Endometrial microvascular endothelial cells (primary cell): ENCODE data around the gene CTIF. TPM values are rescaled to one million over a fixed set of nuclear protein-coding genes. Genes with fewer than 3 reads are reported as not detected.

Experiments
- in situ Hi-C: cut with HindIII; loops from 2 replicates; pipeline ENCODE4 v1.10.0; 2017; ENCODE audit warnings: low sequenced_read_pairs, low pct_unique_long_range_greater_than_20kb; ENCODE audit errors: inconsistent ontology term
- total RNA-seq: library from RNA; depleted of rRNA; stranded (reverse); fragments of >200 nt; gene quantifications from one replicate; pipeline ENCODE4 v1.2.3, GENCODE V29; 2015; ENCODE audit errors: inconsistent ontology term

Gene CTIF
- total RNA-seq, 1 donor from 2014 or later: 13.2 TPM

GRCh38 chr18:48669180-48669675 is 130.4 kb downstream of the CTIF start:
- in situ Hi-C loops: no loop called here

GRCh38 chr18:48669991-48670750 is 131.3 kb downstream of the CTIF start:
- in situ Hi-C loops: no loop called here

GRCh38 chr18:48670751-48671560 is 132.1 kb downstream of the CTIF start:
- in situ Hi-C loops: no loop called here

- in situ Hi-C loops: no loop called here
Observed at GRCh38 chr18:48671561-48671945, 132.7 kb downstream of the CTIF start.

GRCh38 chr18:48672671-48673340 is 134.0 kb downstream of the CTIF start:
- in situ Hi-C loops: no loop called here

GRCh38 chr18:48673456-48673852 is 134.6 kb downstream of the CTIF start:
- in situ Hi-C loops: no loop called here

- in situ Hi-C loops: no loop called here
Observed at GRCh38 chr18:48673853-48674721, 135.3 kb downstream of the CTIF start.

GRCh38 chr18:48674758-48675351 is 136.0 kb downstream of the CTIF start:
- in situ Hi-C loops: no loop called here

- in situ Hi-C loops: no loop called here
Observed at GRCh38 chr18:48675352-48675761, 136.5 kb downstream of the CTIF start.

GRCh38 chr18:48675912-48676311 is 137.1 kb downstream of the CTIF start:
- in situ Hi-C loops: no loop called here

GRCh38 chr18:48676346-48676745 is 137.5 kb downstream of the CTIF start:
- in situ Hi-C loops: no loop called here

- in situ Hi-C loops: no loop called here
Observed at GRCh38 chr18:48676756-48677368, 138.0 kb downstream of the CTIF start.

GRCh38 chr18:48678237-48679115 is 139.6 kb downstream of the CTIF start:
- in situ Hi-C loops: no loop called here

- in situ Hi-C loops: no loop called here
Observed at GRCh38 chr18:48679236-48679635, 140.4 kb downstream of the CTIF start.

- in situ Hi-C loops: no loop called here
Observed at GRCh38 chr18:48680339-48681250, 141.8 kb downstream of the CTIF start.

GRCh38 chr18:48682768-48683167 is 143.9 kb downstream of the CTIF start:
- in situ Hi-C loops: no loop called here
